Nephron progenitor cell (in vitro differentiated cells): ENCODE data around the gene GJD4.

Source experiments
- DNase-seq: peaks from one replicate; pipeline ENCODE4 v3.0.0; 2021
- H3K27ac Mint-ChIP-seq: 2 replicates; pipeline ENCODE4 v1.8.0; 2021; ENCODE audit warnings: mild to moderate bottlenecking, moderate library complexity, mixed read lengths
- H3K27me3 Mint-ChIP-seq: 2 replicates; pipeline ENCODE4 v1.8.0; 2021; ENCODE audit warnings: mild to moderate bottlenecking, low read depth, mixed read lengths; ENCODE audit not compliant: poor library complexity
- H3K36me3 Mint-ChIP-seq: 2 replicates; pipeline ENCODE4 v1.8.0; 2021; ENCODE audit warnings: low read depth, mixed read lengths
- H3K4me1 Mint-ChIP-seq: 2 replicates; pipeline ENCODE4 v1.8.0; 2021; ENCODE audit warnings: mixed read lengths
- H3K4me3 Mint-ChIP-seq: 2 replicates; pipeline ENCODE4 v1.8.0; 2021; ENCODE audit warnings: mild to moderate bottlenecking, moderate library complexity, mixed read lengths
- H3K9me3 Mint-ChIP-seq: 2 replicates; pipeline ENCODE4 v1.8.0; 2021; ENCODE audit warnings: mild to moderate bottlenecking, moderate library complexity, mixed read lengths
- CTCF ChIP-seq: fragments of 200-600 bp; sonication (generic); IDR thresholded peaks from 2 replicates; pipeline ENCODE4 v1.5.0; 2021; ENCODE audit warnings: antibody characterized with exemption

The GJD4 gene

GRCh38 chr10:35585903-35586535, 19.1 kb upstream of the GJD4 start:
- H3K4me1 Mint-ChIP-seq = peaks cover 9% of the 10 kb centered on the region
- H3K4me3 Mint-ChIP-seq = no peak overlapping the region
- H3K9me3 Mint-ChIP-seq = peaks cover 4% of the 10 kb centered on the region
- H3K36me3 Mint-ChIP-seq = no peaks in the 10 kb centered on the region
- no peak for TF ChIP-seq CTCF
- no peak for DNase-seq
- H3K27ac Mint-ChIP-seq = peak overlapping the region; percentile 8
- H3K27me3 Mint-ChIP-seq = peaks cover 19% of the 10 kb centered on the region

- no peak overlapping the region for H3K27ac Mint-ChIP-seq
- H3K36me3 Mint-ChIP-seq = no peaks in the 10 kb centered on the region
- no peak for DNase-seq
- H3K9me3 Mint-ChIP-seq = peaks cover 21% of the 10 kb centered on the region
- peaks cover 9% of the 10 kb centered on the region for H3K4me1 Mint-ChIP-seq
- H3K4me3 Mint-ChIP-seq = no peak overlapping the region
- TF ChIP-seq CTCF = no peak
- H3K27me3 Mint-ChIP-seq = peaks cover 18% of the 10 kb centered on the region
These were observed 16.3 kb upstream of the GJD4 start for GRCh38 chr10:35588836-35589235.

- no peak for DNase-seq
- Mint-ChIP-seq H3K36me3 (no peaks in the 10 kb centered on the region), H3K27me3 (peaks cover 7% of the 10 kb centered on the region), H3K4me1 (peaks cover 5% of the 10 kb centered on the region), H3K4me3 (no peak overlapping the region), H3K9me3 (peaks cover 21% of the 10 kb centered on the region), H3K27ac (no peak overlapping the region)
- no peak for TF ChIP-seq CTCF
These were observed 12.7 kb upstream of the GJD4 start for GRCh38 chr10:35592441-35592840.

- H3K27ac Mint-ChIP-seq = no peak overlapping the region
- H3K4me3 Mint-ChIP-seq = no peak overlapping the region
- no peak for DNase-seq
- H3K9me3 Mint-ChIP-seq = peaks cover 21% of the 10 kb centered on the region
- no peaks in the 10 kb centered on the region for H3K36me3 Mint-ChIP-seq
- H3K4me1 Mint-ChIP-seq = peaks cover 5% of the 10 kb centered on the region
- TF ChIP-seq CTCF = no peak
- peaks cover 11% of the 10 kb centered on the region for H3K27me3 Mint-ChIP-seq
These were observed 10.7 kb upstream of the GJD4 start for GRCh38 chr10:35594115-35595079.

GRCh38 chr10:35595106-35595505, 10.0 kb upstream of the GJD4 start:
- no peak for TF ChIP-seq CTCF

More at GRCh38 chr10:35595106-35595505, 10.0 kb upstream of the GJD4 start:
- Mint-ChIP-seq H3K4me3 (no peak overlapping the region), H3K36me3 (no peaks in the 10 kb centered on the region), H3K27ac (no peak overlapping the region), H3K4me1 (peaks cover 5% of the 10 kb centered on the region), H3K9me3 (peaks cover 22% of the 10 kb centered on the region), H3K27me3 (peaks cover 15% of the 10 kb centered on the region)
- DNase-seq = no peak
